ENCODE results near the gene LAMTOR4.

LAMTOR4 gene

GRCh38 chr7:100111914-100112313, 36.8 kb upstream of the LAMTOR4 start:
- ATAC-seq (replicated peaks; ENCODE audit: extremely low read depth, poor library complexity, severe bottlenecking) = no peak
- H3K4me3 Mint-ChIP-seq = no peak overlapping the region

GRCh38 chr7:100115026-100115425, 33.7 kb upstream of the LAMTOR4 start:
- DNase-seq (ENCODE audit: low spot score in 2 of 2) (no peak), ATAC-seq (replicated peaks; ENCODE audit: extremely low read depth, poor library complexity, severe bottlenecking) (no peak)
- Mint-ChIP-seq H3K4me3 (no peak overlapping the region), H3K36me3 (ENCODE audit: insufficient read depth) (peaks cover 42% of the 10 kb centered on the region), H3K27me3 (no peaks in the 10 kb centered on the region), H3K9me3 (no peaks in the 10 kb centered on the region), H3K4me1 (peaks cover 18% of the 10 kb centered on the region), H3K27ac (ENCODE audit: low read depth) (no peak overlapping the region)

More at GRCh38 chr7:100111914-100112313, 36.8 kb upstream of the LAMTOR4 start:
- no peaks in the 10 kb centered on the region for H3K4me1 Mint-ChIP-seq
- no peaks in the 10 kb centered on the region for H3K27me3 Mint-ChIP-seq
- no peaks in the 10 kb centered on the region for H3K9me3 Mint-ChIP-seq
- peaks cover 41% of the 10 kb centered on the region for H3K36me3 Mint-ChIP-seq (ENCODE audit: insufficient read depth)
- no peak overlapping the region for H3K27ac Mint-ChIP-seq (ENCODE audit: low read depth)
- no peak for DNase-seq (ENCODE audit: low spot score in 2 of 2)

GRCh38 chr7:100118388-100119071, 30.2 kb upstream of the LAMTOR4 start:
- Mint-ChIP-seq H3K27me3 (no peaks in the 10 kb centered on the region), H3K27ac (ENCODE audit: low read depth) (peak overlapping the region; percentile 99), H3K36me3 (ENCODE audit: insufficient read depth) (peaks cover 24% of the 10 kb centered on the region), H3K4me1 (peaks cover 25% of the 10 kb centered on the region), H3K9me3 (no peaks in the 10 kb centered on the region), H3K4me3 (peak overlapping the region; percentile 97)
- DNase-seq (ENCODE audit: low spot score in 2 of 2) (no peak), ATAC-seq (replicated peaks; ENCODE audit: extremely low read depth, poor library complexity, severe bottlenecking) (no peak)

GRCh38 chr7:100119072-100119969, 29.4 kb upstream of the LAMTOR4 start, which contains the start of the genes CNPY4 and TAF6:
TSS of gene CNPY4 (plus strand) at chr7:100119634. CDS start at chr7:100119745, 111 bp downstream.
TSS of gene TAF6 (minus strand) at chr7:100119358. CDS start at chr7:100114209, 5,149 bp downstream.
- Mint-ChIP-seq H3K4me1 (peaks cover 26% of the 10 kb centered on the region), H3K27ac (ENCODE audit: low read depth) (peak within 1 kb of the TSS; percentile 99), H3K4me3 (peak within 1 kb of the TSS; percentile 97), H3K9me3 (no peaks in the 10 kb centered on the region), H3K36me3 (ENCODE audit: insufficient read depth) (peaks cover 19% of the 10 kb centered on the region), H3K27me3 (no peaks in the 10 kb centered on the region)
- ATAC-seq (replicated peaks; ENCODE audit: extremely low read depth, poor library complexity, severe bottlenecking) = peak; percentile 79
- DNase-seq (ENCODE audit: low spot score in 2 of 2) = peak; percentile 88 to 92

- Mint-ChIP-seq H3K9me3 (no peaks in the 10 kb centered on the region), H3K4me1 (peaks cover 32% of the 10 kb centered on the region), H3K27ac (ENCODE audit: low read depth) (peak overlapping the region; percentile 99), H3K36me3 (ENCODE audit: insufficient read depth) (peaks cover 20% of the 10 kb centered on the region), H3K4me3 (peak overlapping the region; percentile 97), H3K27me3 (no peaks in the 10 kb centered on the region)
- ATAC-seq (replicated peaks; ENCODE audit: extremely low read depth, poor library complexity, severe bottlenecking) = peak; percentile 68
- peak; percentile 51 to 68 for DNase-seq (ENCODE audit: low spot score in 2 of 2)
Measured at GRCh38 chr7:100119970-100120732, 28.6 kb upstream of the LAMTOR4 start.

- no peaks in the 10 kb centered on the region for H3K9me3 Mint-ChIP-seq
- peak overlapping the region; percentile 97 for H3K4me3 Mint-ChIP-seq
- ATAC-seq (replicated peaks; ENCODE audit: extremely low read depth, poor library complexity, severe bottlenecking) = no peak
- peak overlapping the region; percentile 99 for H3K27ac Mint-ChIP-seq (ENCODE audit: low read depth)
- peaks cover 19% of the 10 kb centered on the region for H3K36me3 Mint-ChIP-seq (ENCODE audit: insufficient read depth)
- no peaks in the 10 kb centered on the region for H3K27me3 Mint-ChIP-seq
- peaks cover 35% of the 10 kb centered on the region for H3K4me1 Mint-ChIP-seq
- no peak for DNase-seq (ENCODE audit: low spot score in 2 of 2)
Measured at GRCh38 chr7:100120733-100121036, 28.0 kb upstream of the LAMTOR4 start.

GRCh38 chr7:100122067-100122466, 26.7 kb upstream of the LAMTOR4 start:
- peaks cover 45% of the 10 kb centered on the region for H3K4me1 Mint-ChIP-seq
- H3K27me3 Mint-ChIP-seq = no peaks in the 10 kb centered on the region
- ATAC-seq (replicated peaks; ENCODE audit: extremely low read depth, poor library complexity, severe bottlenecking) = no peak
- no peak overlapping the region for H3K27ac Mint-ChIP-seq (ENCODE audit: low read depth)
- no peaks in the 10 kb centered on the region for H3K9me3 Mint-ChIP-seq
- no peak overlapping the region for H3K4me3 Mint-ChIP-seq
- no peak for DNase-seq (ENCODE audit: low spot score in 2 of 2)
- peaks cover 25% of the 10 kb centered on the region for H3K36me3 Mint-ChIP-seq (ENCODE audit: insufficient read depth)

GRCh38 chr7:100122568-100122967, 26.1 kb upstream of the LAMTOR4 start:
- Mint-ChIP-seq H3K4me3 (no peak overlapping the region), H3K4me1 (peaks cover 48% of the 10 kb centered on the region), H3K27me3 (no peaks in the 10 kb centered on the region), H3K36me3 (ENCODE audit: insufficient read depth) (peaks cover 25% of the 10 kb centered on the region), H3K27ac (ENCODE audit: low read depth) (no peak overlapping the region), H3K9me3 (no peaks in the 10 kb centered on the region)
- DNase-seq (ENCODE audit: low spot score in 2 of 2) (no peak), ATAC-seq (replicated peaks; ENCODE audit: extremely low read depth, poor library complexity, severe bottlenecking) (no peak)

- peak overlapping the region; percentile 98 for H3K4me3 Mint-ChIP-seq
- ATAC-seq (replicated peaks; ENCODE audit: extremely low read depth, poor library complexity, severe bottlenecking) (no peak), DNase-seq (ENCODE audit: low spot score in 2 of 2) (no peak)
- no peak overlapping the region for H3K27ac Mint-ChIP-seq (ENCODE audit: low read depth)
- H3K27me3 Mint-ChIP-seq = no peaks in the 10 kb centered on the region
- H3K4me1 Mint-ChIP-seq = peaks cover 40% of the 10 kb centered on the region
- H3K36me3 Mint-ChIP-seq (ENCODE audit: insufficient read depth) = peaks cover 16% of the 10 kb centered on the region
- no peaks in the 10 kb centered on the region for H3K9me3 Mint-ChIP-seq
Measured at GRCh38 chr7:100124301-100125230, 24.2 kb upstream of the LAMTOR4 start.

GRCh38 chr7:100126239-100126930, 22.3 kb upstream of the LAMTOR4 start:
- H3K9me3 Mint-ChIP-seq = no peaks in the 10 kb centered on the region
- H3K4me1 Mint-ChIP-seq = peaks cover 30% of the 10 kb centered on the region
- H3K4me3 Mint-ChIP-seq = peak overlapping the region; percentile 98
- no peaks in the 10 kb centered on the region for H3K27me3 Mint-ChIP-seq
- peak overlapping the region; percentile 95 for H3K27ac Mint-ChIP-seq (ENCODE audit: low read depth)
- peaks cover 13% of the 10 kb centered on the region for H3K36me3 Mint-ChIP-seq (ENCODE audit: insufficient read depth)
- ATAC-seq (replicated peaks; ENCODE audit: extremely low read depth, poor library complexity, severe bottlenecking) = no peak
- DNase-seq (ENCODE audit: low spot score in 2 of 2) = no peak
